ENCODE data around the gene KLC1. TPM values are rescaled to one million over a fixed set of nuclear protein-coding genes. Genes with fewer than 3 reads are reported as not detected.
"Not testable (repeated sequence)": the region's sequence is repeated elsewhere in the genome, so short reads cannot be mapped to it uniquely, and the experiment has no call there.

Gene KLC1
- total RNA-seq, 1 donor from 2014 or later: 148 TPM

GRCh38 chr14:103629503-103630121 is 601 bp downstream of the KLC1 start:
- peak overlapping the region; percentile 89 for H3K4me3 Mint-ChIP-seq
- DNase-seq (ENCODE audit: low spot score): peak; percentile 53
- peaks cover 13% of the 10 kb centered on the region for H3K36me3 Mint-ChIP-seq (ENCODE audit: low read depth)
- H3K27me3 Mint-ChIP-seq (ENCODE audit: insufficient read depth): no peaks in the 10 kb centered on the region
- intact Hi-C loops (cut with micrococcal nuclease): loop anchor here (1.0 to 2.0 kb wide), 3 partner anchors 67 to 291 kb away; partner anchors contain the start of genes BAG5, COA8, XRCC3 and ZFYVE21
- H3K9me3 Mint-ChIP-seq: no peaks in the 10 kb centered on the region
- peak overlapping the region; percentile 48 for H3K27ac Mint-ChIP-seq
- H3K4me1 Mint-ChIP-seq (ENCODE audit: low read depth): peaks cover 20% of the 10 kb centered on the region

GRCh38 chr14:103630364-103631108 is 1.5 kb downstream of the KLC1 start:
- H3K27ac Mint-ChIP-seq: peak overlapping the region; percentile 48
- intact Hi-C loops (cut with micrococcal nuclease): no loop called here

GRCh38 chr14:103633391-103633790 is 4.4 kb downstream of the KLC1 start:
- no peak overlapping the region for H3K4me3 Mint-ChIP-seq
- H3K36me3 Mint-ChIP-seq (ENCODE audit: low read depth): peaks cover 20% of the 10 kb centered on the region
- H3K9me3 Mint-ChIP-seq: no peaks in the 10 kb centered on the region
- peaks cover 35% of the 10 kb centered on the region for H3K4me1 Mint-ChIP-seq (ENCODE audit: low read depth)
- H3K27ac Mint-ChIP-seq: no peak overlapping the region
- H3K27me3 Mint-ChIP-seq (ENCODE audit: insufficient read depth): no peaks in the 10 kb centered on the region
- intact Hi-C loops (cut with micrococcal nuclease): no loop called here
- no peak for DNase-seq (ENCODE audit: low spot score)

More at GRCh38 chr14:103630364-103631108, 1.5 kb downstream of the KLC1 start:
- Mint-ChIP-seq H3K4me1 (ENCODE audit: low read depth) (peaks cover 22% of the 10 kb centered on the region), H3K27me3 (ENCODE audit: insufficient read depth) (no peaks in the 10 kb centered on the region), H3K36me3 (ENCODE audit: low read depth) (peaks cover 13% of the 10 kb centered on the region), H3K9me3 (no peaks in the 10 kb centered on the region), H3K4me3 (peak overlapping the region; percentile 89)
- DNase-seq (ENCODE audit: low spot score): no peak

GRCh38 chr14:103634156-103634555 is 5.1 kb downstream of the KLC1 start:
- Mint-ChIP-seq H3K36me3 (ENCODE audit: low read depth) (peaks cover 20% of the 10 kb centered on the region), H3K4me3 (peak overlapping the region; percentile 66), H3K4me1 (ENCODE audit: low read depth) (peaks cover 40% of the 10 kb centered on the region), H3K9me3 (no peaks in the 10 kb centered on the region), H3K27me3 (ENCODE audit: insufficient read depth) (no peaks in the 10 kb centered on the region), H3K27ac (no peak overlapping the region)
- no peak for DNase-seq (ENCODE audit: low spot score)
- intact Hi-C loops (cut with micrococcal nuclease): no loop called here

- no peaks in the 10 kb centered on the region for H3K9me3 Mint-ChIP-seq
- no peak for DNase-seq (ENCODE audit: low spot score)
- intact Hi-C loops (cut with micrococcal nuclease): no loop called here
- no peaks in the 10 kb centered on the region for H3K27me3 Mint-ChIP-seq (ENCODE audit: insufficient read depth)
- H3K36me3 Mint-ChIP-seq (ENCODE audit: low read depth): peaks cover 13% of the 10 kb centered on the region
- H3K4me1 Mint-ChIP-seq (ENCODE audit: low read depth): peaks cover 40% of the 10 kb centered on the region
- H3K27ac Mint-ChIP-seq: peak overlapping the region; percentile 69
- H3K4me3 Mint-ChIP-seq: no peak overlapping the region
These were observed 9.6 kb downstream of the KLC1 start for GRCh38 chr14:103638594-103638993.

- DNase-seq (ENCODE audit: low spot score): no peak
- intact Hi-C loops (cut with micrococcal nuclease): no loop called here
- Mint-ChIP-seq H3K9me3 (no peaks in the 10 kb centered on the region), H3K4me3 (no peak overlapping the region), H3K36me3 (ENCODE audit: low read depth) (peaks cover 6% of the 10 kb centered on the region), H3K27me3 (ENCODE audit: insufficient read depth) (no peaks in the 10 kb centered on the region), H3K4me1 (ENCODE audit: low read depth) (peaks cover 19% of the 10 kb centered on the region), H3K27ac (no peak overlapping the region)
These were observed 12.2 kb downstream of the KLC1 start for GRCh38 chr14:103641161-103641560.

GRCh38 chr14:103646189-103646588 is 17.2 kb downstream of the KLC1 start:
- intact Hi-C loops (cut with micrococcal nuclease): no loop called here

GRCh38 chr14:103649001-103649400 is 20.0 kb downstream of the KLC1 start:
- no peak overlapping the region for H3K27ac Mint-ChIP-seq
- no peaks in the 10 kb centered on the region for H3K27me3 Mint-ChIP-seq (ENCODE audit: insufficient read depth)
- no peaks in the 10 kb centered on the region for H3K9me3 Mint-ChIP-seq
- H3K36me3 Mint-ChIP-seq (ENCODE audit: low read depth): peaks cover 1% of the 10 kb centered on the region
- no peak overlapping the region for H3K4me3 Mint-ChIP-seq
- intact Hi-C loops (cut with micrococcal nuclease): no loop called here
- no peak for DNase-seq (ENCODE audit: low spot score)
- H3K4me1 Mint-ChIP-seq (ENCODE audit: low read depth): no peaks in the 10 kb centered on the region

More at GRCh38 chr14:103646189-103646588, 17.2 kb downstream of the KLC1 start:
- Mint-ChIP-seq H3K4me1 (ENCODE audit: low read depth) (peaks cover 4% of the 10 kb centered on the region), H3K4me3 (no peak overlapping the region), H3K36me3 (ENCODE audit: low read depth) (no peaks in the 10 kb centered on the region), H3K9me3 (no peaks in the 10 kb centered on the region), H3K27ac (no peak overlapping the region), H3K27me3 (ENCODE audit: insufficient read depth) (no peaks in the 10 kb centered on the region)
- DNase-seq (ENCODE audit: low spot score): no peak

GRCh38 chr14:103650213-103650612 is 21.2 kb downstream of the KLC1 start:
- peaks cover 7% of the 10 kb centered on the region for H3K36me3 Mint-ChIP-seq (ENCODE audit: low read depth)
- H3K4me3 Mint-ChIP-seq: no peak overlapping the region
- intact Hi-C loops (cut with micrococcal nuclease): no loop called here
- no peak for DNase-seq (ENCODE audit: low spot score)
- H3K27me3 Mint-ChIP-seq (ENCODE audit: insufficient read depth): no peaks in the 10 kb centered on the region
- H3K27ac Mint-ChIP-seq: no peak overlapping the region
- no peaks in the 10 kb centered on the region for H3K9me3 Mint-ChIP-seq
- H3K4me1 Mint-ChIP-seq (ENCODE audit: low read depth): no peaks in the 10 kb centered on the region

GRCh38 chr14:103651585-103651984 is 22.6 kb downstream of the KLC1 start:
- no peak for DNase-seq (ENCODE audit: low spot score)
- Mint-ChIP-seq H3K36me3 (ENCODE audit: low read depth) (peaks cover 11% of the 10 kb centered on the region), H3K27ac (no peak overlapping the region), H3K9me3 (no peaks in the 10 kb centered on the region), H3K4me3 (no peak overlapping the region), H3K27me3 (ENCODE audit: insufficient read depth) (no peaks in the 10 kb centered on the region), H3K4me1 (ENCODE audit: low read depth) (no peaks in the 10 kb centered on the region)
- intact Hi-C loops (cut with micrococcal nuclease): no loop called here

- intact Hi-C loops (cut with micrococcal nuclease): no loop called here
- peaks cover 17% of the 10 kb centered on the region for H3K36me3 Mint-ChIP-seq (ENCODE audit: low read depth)
- no peak overlapping the region for H3K4me3 Mint-ChIP-seq
- DNase-seq (ENCODE audit: low spot score): no peak
- H3K27ac Mint-ChIP-seq: no peak overlapping the region
- H3K27me3 Mint-ChIP-seq (ENCODE audit: insufficient read depth): no peaks in the 10 kb centered on the region
- no peaks in the 10 kb centered on the region for H3K4me1 Mint-ChIP-seq (ENCODE audit: low read depth)
- no peaks in the 10 kb centered on the region for H3K9me3 Mint-ChIP-seq
These were observed 23.8 kb downstream of the KLC1 start for GRCh38 chr14:103652806-103653205.

GRCh38 chr14:103653336-103653735 is 24.3 kb downstream of the KLC1 start:
- intact Hi-C loops (cut with micrococcal nuclease); H3K4me1 Mint-ChIP-seq (ENCODE audit: low read depth); H3K27me3 Mint-ChIP-seq (ENCODE audit: insufficient read depth); H3K9me3 Mint-ChIP-seq; DNase-seq (ENCODE audit: low spot score); H3K27ac Mint-ChIP-seq; H3K4me3 Mint-ChIP-seq: not testable (repeated sequence)
- peaks cover 20% of the 10 kb centered on the region for H3K36me3 Mint-ChIP-seq (ENCODE audit: low read depth)

- H3K9me3 Mint-ChIP-seq: no peaks in the 10 kb centered on the region
- intact Hi-C loops (cut with micrococcal nuclease): no loop called here
- H3K36me3 Mint-ChIP-seq (ENCODE audit: low read depth): peaks cover 20% of the 10 kb centered on the region
- no peak overlapping the region for H3K27ac Mint-ChIP-seq
- DNase-seq (ENCODE audit: low spot score): no peak
- no peaks in the 10 kb centered on the region for H3K27me3 Mint-ChIP-seq (ENCODE audit: insufficient read depth)
- no peak overlapping the region for H3K4me3 Mint-ChIP-seq
- no peaks in the 10 kb centered on the region for H3K4me1 Mint-ChIP-seq (ENCODE audit: low read depth)
These were observed 24.8 kb downstream of the KLC1 start for GRCh38 chr14:103653805-103654204.
